ENCODE results near the gene IFI16.
"Not testable (repeated sequence)": the region's sequence is repeated elsewhere in the genome, so short reads cannot be mapped to it uniquely, and the experiment has no call there.

IFI16 gene

DNA sequence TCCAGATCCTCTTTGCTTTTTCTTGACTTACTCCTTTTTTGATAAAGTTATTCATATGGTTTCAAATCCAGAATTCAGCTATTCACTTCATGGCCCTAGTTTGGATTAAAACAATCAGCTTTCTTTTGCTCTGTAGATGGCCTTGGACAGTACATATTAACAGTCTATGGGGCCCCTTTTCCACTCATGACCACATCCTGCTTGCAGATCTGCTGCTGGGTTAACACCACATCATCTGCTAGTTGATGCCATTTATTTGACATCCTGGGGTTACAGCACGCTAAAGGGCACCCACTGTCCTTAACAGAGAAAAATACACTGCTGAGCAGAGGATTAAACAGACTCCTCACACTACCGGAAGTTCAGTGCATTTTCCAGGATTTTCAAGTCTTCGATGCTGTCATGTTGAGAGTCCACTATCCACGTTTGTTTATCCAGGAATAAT lies 941 bp upstream of the IFI16 start:
- peak; percentile 76 to 78 for DNase-seq

DNA sequence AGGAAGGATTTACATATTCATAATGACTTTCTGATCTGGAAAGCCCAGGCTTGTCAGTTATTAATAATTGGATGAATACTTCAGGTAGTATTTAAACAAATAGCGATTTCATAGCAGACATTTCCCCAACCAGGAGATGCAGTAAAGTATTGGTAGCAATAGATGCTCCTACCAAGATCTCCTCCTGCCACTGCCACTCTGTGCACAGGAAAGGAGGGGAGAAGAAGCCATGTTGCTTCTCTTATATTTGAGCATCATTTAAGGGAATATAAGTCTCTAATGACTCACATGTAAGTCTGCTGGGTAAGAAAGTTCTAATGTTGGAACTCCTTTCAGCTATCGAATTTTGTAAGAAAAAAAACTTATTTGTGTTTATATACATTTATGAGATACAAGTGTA lies 420 bp upstream of the IFI16 start:
- DNase-seq, result peak in 1 of 2 experiments; percentile 18

DNA sequence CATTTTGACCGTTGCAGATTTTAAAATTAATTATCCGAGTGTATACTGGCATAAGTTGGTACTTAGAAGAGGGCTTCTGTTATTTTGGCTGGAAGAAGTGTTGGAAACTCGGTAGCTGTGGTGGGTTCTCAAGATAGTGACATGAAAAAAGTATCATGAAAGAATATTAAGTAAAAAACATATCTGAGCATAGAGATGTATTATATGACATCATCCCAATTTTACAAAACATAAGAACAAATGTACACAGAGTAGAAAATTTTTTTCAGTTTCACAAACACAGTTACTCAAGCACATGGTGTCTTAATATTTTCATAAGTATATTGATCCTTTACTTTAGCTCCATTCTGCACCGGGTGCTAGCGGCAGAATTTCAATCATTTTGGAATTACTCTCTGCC lies 684 bp downstream of the IFI16 start:
- DNase-seq, result peak in 1 of 2 experiments; percentile 51

DNA sequence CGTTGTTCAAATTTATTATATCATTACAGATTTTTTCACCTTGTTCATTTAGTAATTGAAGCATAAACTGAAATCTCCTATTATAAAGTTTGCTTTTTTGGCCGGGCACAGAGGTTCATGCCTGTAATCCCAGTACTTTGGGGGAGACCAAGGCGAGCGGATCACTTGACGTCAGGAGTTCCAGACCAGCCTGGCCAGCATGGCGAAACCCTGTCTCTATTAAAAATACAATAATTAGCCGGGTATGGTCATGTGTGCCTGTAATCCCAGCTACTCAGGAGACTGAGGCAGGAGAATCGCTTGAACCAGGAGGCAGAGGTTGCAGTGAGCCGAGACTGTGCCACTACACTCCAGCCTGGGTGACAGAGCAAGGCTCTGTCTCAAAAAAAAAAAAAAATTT lies 1.3 kb downstream of the IFI16 start:
- peak in 1 of 2 experiments; percentile 6 for DNase-seq

DNA sequence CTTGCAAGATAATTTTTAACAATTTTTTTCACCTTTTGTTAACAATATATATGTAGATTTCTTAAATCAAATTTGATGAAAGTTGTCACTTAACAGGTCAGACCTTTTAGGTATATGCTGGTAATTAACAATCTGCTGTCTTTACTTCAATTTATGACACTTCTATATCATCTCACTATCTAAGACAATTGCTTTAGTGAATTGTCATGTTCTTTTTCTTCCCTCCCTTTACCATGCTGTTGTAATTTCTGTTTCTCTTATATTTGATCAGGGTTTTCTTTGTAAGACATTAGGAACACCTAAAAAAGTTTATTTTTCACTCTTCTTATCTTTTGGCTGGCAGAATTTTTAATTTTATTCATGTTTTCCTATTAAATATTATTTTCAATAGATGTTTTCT lies 2.0 kb downstream of the IFI16 start:
- peak in 1 of 2 experiments; percentile 11 for DNase-seq

DNA sequence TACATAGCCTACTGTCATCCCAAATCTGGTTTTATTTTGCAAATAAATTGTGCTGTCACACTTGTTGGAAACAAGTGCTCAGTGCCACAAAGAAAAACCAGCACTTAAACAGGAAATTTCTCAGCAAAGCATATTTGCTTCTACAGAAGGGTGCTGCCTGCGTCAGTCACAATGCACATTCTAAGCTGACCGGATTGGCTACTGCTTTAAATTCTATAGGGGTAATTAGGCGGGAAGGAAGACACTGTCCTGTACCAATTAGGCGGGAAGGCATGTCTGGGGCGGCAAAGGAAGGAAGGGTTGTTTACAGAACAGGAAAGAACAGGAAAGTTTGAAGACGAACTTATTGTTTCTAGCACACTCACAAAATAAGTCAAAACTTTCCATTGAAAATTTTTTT lies 2.8 kb downstream of the IFI16 start:
- peak; percentile 86 to 92 for DNase-seq

DNA sequence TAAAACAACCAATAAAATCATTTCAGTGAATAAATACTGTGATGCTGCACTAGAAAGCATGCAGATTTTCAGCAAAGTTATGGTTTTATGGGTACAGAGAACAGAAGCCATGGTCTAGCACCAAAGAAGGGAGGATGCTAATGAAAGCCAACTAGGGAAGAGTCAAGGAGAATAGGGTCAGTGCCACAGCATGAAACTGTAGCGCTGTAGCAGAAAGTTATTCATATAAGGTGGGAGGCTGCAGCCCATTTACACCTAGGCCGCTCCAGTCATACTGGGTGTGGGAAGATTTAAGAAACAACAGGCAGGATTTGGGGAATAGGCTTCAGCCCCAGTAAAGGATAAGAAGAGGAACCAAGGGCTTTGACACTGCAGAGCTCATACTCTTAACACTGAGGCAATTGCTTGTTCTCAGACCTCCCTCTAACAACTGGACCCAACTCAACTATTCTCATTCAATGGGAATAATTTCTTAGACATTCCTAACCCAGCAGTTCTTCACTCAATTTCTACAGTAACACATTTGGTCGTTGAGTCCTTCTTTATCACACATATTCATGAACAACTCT lies 4.4 kb downstream of the IFI16 start:
- peak; percentile 7 to 22 for DNase-seq

DNA sequence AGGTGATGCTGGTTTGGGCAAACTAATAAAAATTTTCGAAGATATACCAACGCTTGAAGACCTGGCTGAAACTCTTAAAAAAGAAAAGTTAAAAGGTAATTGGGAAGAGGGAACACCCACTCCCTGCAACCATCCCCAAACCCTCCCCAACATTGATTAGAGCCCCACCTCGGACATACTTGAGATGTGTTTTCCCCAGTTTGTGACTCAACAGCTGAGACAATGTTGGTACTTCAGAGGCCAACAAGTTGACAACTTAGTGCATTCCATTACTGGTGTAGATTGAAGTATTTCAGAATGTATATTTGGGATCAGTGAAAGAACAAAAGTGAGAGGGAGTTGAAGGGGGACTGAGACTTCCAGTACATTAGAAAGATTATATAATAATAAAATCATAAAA lies 5.1 kb downstream of the IFI16 start:
- no peak for DNase-seq

DNA sequence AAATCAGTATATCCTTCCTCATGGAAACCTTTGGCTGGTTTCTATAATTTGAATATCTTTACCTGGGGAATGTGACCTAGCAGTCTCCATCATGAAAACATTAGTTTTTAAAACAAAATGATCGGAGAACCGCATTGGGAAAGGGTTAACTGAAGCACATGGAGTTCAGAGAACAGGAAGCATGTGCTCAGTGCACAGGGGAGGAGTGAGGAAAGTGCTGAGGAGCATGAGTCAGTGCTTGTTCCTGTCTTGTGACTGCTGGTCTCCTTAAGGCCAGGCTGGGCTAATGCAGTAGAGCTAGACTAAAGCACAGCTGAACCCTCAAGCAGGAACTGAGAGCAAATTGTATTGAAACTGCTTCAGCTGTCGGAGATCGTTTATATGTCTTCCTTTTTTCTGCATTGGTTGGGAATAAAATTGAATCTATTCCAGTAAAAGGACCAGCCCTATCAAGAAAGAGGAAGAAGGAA lies 5.8 kb downstream of the IFI16 start:
- DNase-seq, result peak; percentile 99

DNA sequence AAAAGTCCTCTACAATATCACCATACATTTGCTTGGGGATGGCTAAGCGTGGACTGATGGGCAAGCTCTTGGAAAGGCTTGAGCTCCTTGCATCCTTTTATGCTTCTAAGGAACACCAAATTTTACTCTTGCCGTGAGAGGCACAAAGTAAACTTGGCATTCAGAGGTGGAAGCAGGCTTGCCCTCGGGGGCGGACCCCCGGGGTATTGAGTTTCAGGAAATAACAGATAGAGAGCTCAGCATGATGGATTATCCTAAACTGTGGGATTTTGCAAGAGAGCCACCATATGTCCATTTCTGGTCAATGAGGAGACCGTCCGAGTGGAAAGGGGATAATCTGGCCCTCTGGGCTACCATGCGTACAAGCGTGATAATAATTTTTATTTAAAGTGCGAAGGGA lies 14.0 kb downstream of the IFI16 start:
- DNase-seq, result no peak

DNA sequence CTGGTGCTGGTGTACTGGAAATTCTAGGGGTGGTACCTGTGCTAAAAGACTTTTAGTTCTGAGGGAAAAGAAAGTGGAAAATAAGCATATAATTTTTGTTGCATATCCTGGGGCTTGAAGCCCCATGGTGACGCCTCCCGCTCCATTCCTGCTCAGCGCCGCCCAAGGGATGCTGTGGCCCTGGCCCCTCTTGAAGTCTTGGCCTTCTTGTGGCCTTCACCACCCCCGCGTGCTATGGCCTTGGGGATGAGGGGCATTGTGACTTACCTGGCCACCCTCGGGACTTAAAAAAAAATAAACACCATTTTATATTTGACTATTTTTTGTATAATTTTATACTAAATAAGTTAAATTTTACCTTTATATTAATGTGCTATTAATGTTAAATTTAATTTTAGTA lies 15.3 kb downstream of the IFI16 start:
- no peak for DNase-seq

DNA sequence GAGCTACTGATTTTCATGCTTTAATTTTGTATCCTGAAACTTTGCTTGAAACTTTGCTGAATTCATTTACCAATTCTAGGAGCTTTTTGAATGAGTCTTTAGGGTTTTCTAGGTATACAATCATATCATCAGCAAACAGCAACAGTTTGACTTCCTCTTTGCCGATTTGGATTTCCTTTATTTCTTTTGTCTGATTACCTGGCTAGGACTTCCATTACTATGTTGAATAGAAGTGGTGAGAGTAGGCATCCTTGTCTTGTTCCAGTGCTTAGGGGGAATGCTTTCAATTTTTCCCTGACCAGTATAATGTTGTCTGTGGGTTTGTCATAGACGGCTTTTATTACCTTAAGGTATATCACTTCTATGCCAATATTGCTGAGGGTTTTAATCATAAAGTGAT lies 17.1 kb downstream of the IFI16 start:
- not testable (repeated sequence) for DNase-seq

DNA sequence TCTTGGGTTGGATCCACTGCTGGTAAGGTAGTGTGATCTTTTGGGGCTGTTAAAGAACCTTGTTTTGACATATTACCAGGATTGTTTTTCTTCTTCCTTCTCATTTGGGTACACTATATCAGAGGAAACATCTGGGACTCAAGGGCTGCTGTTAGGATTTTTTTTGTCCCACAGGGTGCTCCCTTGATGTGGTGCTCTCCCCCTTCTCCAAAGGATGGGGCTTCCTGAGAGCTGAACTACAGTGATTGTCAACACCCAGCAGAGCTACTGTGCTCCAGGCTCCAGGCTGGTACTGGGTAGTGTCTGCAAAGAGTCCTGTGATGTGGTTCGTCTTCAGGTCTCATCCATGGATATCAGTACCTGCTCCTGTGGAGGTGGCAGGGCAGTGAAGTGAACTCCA lies 20.6 kb downstream of the IFI16 start:
- DNase-seq, result no peak

DNA sequence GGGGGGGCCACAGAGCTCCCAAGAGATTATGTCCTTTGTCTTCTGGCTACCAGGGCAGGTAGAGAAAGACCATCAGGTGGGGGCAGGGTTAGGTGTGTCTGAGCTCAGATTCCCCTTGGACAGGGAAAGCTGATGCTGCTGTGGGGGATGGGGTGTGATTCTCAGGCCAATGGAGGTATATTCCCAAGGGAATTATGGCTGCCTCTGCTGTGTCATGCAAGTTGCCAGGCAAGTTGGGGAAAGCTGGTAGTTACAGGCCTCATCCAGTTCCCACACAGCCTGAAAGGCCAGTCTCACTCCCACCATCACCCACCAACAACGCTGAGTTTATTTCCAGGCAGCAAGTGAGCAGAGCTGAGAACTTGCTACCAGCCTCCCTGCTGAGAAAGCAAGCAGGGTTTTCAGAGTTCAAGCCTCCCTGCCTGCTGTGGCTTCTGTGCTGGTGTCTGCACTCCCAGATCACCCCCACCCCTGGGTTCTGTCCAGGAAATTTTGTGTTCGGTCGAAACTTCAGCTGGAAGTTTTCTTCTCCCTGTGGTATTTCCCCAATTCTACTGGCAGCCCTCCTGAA lies 21.3 kb downstream of the IFI16 start:
- DNase-seq, result no peak

DNA sequence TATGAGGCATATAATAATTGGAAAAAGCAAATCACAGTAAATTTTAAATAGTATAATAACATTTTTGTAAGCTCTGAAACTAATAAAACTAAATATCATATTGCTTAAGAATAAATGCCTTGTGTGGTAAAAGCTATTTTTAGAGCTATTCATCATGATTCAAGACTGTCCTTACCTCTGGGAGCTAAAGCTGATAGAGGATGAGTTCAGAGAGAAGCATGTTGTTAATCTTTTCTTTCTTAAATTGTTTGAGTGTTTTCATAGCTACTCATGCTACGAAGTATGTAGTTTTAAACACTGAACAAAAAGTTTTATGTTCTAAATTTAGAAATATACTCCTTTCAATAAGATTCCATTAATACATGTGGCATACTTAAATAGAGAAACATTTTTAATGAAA lies 30.5 kb downstream of the IFI16 start:
- DNase-seq, result no peak

DNA sequence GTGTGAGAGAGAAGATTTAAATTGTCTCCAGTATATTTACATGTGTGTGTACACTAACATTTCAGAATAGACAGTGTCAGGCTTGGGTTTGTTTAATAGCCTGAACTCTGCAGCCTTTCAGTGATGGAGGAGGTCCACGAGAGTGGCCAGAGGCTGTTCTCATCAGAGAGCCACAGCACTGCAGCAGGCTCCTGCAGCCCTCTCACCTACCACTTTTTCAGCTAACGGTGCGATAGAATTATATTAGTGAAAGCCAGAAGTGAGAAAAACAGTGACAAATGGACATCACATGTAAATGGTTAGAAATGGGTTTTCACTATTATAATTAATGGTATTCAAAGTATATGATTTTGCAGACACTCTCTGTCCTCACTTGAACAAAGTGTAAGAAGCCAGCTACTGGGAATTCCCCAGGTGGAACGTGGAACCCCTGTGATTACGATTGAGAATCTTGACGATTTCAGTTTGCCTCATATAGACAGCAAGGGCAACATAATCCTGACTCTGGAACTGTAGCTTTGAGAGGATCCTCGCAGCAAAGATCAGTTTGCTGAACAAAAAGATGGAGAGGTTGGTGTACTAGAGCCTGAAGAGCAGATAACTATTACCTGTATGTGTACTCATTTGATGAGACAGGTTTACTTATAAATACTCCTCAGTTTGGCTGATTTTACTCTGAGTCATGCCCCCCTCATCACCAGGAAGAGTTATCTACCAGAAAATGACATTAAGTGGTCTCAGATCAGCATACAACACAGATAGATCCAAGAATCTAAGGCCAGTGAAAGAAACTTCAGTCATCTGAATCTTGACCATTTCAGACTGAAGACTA lies 31.4 kb downstream of the IFI16 start:
- DNase-seq, result no peak

DNA sequence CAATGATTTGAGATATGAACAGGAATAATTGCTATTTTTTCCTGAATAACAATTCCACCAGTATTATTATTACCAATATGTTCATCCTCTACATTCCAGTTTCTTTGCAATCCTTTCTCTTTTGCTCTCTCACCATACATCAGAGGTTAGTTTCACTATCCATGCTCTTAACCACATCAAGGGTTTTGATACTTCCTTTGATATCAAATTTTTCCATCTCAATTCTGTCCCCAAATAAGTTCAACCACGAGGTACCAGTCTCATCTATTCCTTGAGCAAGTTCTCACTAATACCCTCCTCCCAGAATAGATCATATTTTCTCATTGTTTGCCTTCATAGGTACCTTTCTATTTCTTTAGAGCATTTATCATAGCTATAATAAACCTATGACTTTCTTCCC lies 36.8 kb downstream of the IFI16 start:
- not testable (repeated sequence) for DNase-seq

DNA sequence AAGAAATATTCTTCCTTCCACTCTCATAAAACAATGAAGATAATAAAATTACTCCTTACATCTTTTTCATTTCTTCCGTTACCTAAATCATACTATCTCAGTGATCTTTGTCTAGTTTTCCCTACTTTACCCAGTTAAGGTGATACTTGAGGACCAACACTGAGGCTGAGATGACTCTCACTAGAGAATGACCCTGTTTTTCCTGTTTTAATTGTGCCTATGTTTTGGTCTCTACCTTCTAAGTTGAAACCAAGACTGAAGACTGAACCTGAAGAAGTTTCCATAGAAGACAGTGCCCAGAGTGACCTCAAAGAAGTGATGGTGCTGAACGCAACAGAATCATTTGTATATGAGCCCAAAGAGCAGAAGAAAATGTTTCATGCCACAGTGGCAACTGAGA lies 41.7 kb downstream of the IFI16 start:
- no peak for DNase-seq

DNA sequence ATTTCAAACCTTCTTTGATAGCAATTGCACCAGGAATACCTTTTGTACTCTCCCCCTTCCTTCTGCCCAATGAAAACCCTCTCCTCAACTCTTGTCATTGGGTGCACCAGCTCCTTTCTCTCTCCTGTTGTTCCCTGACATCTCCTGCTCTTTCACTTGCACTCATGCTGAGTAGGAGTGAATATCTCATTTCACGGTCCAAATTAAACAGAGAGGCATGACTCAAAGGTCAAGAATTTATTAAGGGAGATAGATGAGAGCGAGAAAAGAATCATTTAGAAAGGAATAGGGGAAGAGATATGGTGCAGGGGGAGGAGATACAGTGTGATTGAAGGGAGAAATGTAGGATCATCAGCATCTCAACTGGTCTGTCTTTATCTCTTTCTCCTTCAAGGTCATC lies 44.7 kb downstream of the IFI16 start:
- DNase-seq, result no peak

DNA sequence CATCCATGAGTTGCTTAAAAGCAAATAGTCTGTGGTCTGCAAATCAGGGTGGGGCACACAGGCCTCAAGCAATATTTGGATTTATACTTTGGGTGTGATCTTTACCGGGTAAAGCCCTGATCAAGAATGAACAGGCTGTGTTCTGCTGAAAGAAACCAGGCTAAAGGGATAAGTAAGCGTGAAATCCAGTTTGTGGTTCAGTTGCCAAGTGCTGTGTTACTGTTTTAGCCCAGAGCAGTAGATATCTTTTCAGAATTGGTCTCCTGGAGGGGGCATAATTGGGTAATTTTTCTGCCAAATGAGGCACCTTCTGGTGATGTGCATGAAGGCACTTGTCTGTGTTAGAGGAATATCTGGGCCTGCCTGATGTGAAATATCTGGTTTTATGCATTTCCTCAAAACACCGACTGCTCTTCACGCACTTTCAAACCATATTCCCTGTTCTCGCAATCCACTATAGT lies 45.5 kb downstream of the IFI16 start:
- peak; percentile 68 to 70 for DNase-seq

DNA sequence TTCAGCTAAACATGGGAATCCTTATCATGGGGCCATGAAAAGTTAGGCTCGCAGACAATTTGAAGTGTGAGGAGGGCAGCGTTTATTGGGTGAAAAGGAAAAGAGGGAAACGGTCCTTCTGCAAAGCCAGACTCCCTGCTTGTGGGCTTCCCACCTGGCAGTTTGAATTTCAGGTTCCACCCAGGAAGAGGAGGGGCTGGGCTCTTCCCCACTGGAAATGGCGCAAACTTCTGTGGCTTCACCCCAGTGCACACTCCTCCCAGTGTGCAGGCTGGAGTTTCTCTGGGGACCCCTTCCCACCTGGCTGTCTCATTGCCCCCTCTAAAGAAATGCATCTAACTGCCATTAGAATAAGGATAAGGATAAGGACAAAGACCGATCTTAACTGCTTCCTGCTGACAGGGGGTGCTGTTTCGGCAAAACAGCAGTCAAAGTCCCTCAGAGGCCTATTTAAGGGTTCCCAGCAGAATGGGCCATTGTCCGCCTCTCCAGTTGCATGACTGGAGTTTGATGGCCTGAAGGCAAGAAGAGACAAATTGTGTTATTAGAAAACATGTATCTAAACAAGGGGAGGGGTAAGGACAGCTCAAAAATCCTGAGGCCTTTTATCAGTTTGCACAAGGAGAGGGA lies 46.5 kb downstream of the IFI16 start:
- peak; percentile 38 to 43 for DNase-seq

DNA sequence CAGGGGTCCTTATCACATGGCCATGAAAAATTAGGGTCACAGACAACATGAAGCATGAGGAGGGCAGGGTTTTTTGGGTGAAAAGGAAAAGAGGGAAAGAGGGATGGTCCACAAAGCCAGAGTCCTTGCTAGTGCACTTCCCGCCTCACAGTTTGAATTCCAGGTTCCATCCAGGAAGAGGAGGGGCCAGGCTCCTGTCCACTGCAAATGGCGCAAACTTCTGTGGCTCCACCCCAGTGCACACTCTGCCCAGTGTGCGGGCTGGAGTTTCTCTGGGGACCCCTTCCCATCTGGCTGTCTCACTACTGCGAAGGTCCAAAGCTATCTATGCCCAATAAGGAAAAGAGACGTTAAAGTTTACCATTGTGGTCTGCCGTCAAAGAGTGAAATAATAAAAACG lies 49.0 kb downstream of the IFI16 start:
- DNase-seq, result no peak

DNA sequence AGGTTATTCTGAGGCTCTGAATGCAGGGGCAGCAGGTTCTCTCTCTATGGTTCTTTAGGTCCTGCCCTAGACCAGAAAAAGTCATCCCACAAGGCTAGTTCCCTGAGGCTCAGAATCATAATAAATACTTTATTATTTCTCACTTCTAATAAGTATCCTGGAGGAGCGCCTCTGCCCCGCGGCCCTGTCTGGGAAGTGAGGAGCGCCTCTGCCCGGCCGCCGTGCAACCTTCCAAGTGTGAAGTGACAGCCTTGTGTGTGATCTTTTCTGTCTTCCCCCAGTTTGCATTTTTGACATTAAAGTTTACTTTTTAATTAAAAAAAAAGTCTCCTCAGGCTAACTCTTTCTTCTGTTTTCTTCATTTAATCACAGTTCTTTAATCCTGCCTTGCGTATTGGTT lies 55.4 kb downstream of the IFI16 start:
- no peak for DNase-seq

DNA sequence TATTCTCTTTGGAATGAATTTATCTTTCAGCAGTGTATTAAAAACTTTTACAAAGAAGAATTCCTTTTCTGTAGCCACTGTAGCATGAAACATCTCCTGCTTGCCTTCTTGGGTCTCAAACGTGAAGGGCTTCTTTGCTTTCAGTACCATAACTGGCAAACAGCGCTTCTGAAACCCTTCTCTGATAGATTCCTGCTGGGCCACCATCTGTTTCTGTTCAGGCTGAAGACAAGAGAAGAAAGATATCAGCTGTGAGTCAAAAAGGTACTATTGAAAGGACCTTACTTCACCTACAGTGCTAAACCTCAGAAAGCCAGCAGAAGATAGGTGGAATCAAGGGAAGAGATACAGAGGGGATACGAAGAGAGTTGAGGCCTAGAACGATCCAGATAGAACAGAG lies 56.4 kb downstream of the IFI16 start:
- DNase-seq, result no peak
